ENCODE results near the gene ARID5B. TPM values are rescaled to one million over a fixed set of nuclear protein-coding genes. Genes with fewer than 3 reads are reported as not detected.

The ARID5B gene
- total RNA-seq, 1 experiment from 2014 or later: 0.04 TPM

GRCh38 chr10:62050346-62050892 is 148.9 kb downstream of the ARID5B start:
- no peak overlapping the region for H2AFZ ChIP-seq (ENCODE audit: low read length)
- H3K4me2 ChIP-seq (ENCODE audit: insufficient read depth, insufficient read length, low read length): no peak overlapping the region
- no peak overlapping the region for H3K4ac ChIP-seq (ENCODE audit: low read depth, low read length)
- H4K91ac ChIP-seq (ENCODE audit: insufficient read length, low read depth, low read length): no peak overlapping the region
- no peaks in the 10 kb centered on the region for H3K79me1 ChIP-seq (ENCODE audit: insufficient read depth, low read depth, low read length, poor library complexity, severe bottlenecking)
- no peak overlapping the region for H3K56ac ChIP-seq (ENCODE audit: insufficient read length, low read depth, low read length)
- TF ChIP-seq CTCF (conservative IDR thresholded peaks at IDR 0.05): no peak
- peaks cover 4% of the 10 kb centered on the region for H3K23me2 ChIP-seq (ENCODE audit: insufficient read length, low read depth, low read length, poor library complexity, severe bottlenecking)
- no peak overlapping the region for H3K14ac ChIP-seq (ENCODE audit: insufficient read depth, low read length)
- no peaks in the 10 kb centered on the region for H3K79me2 ChIP-seq (ENCODE audit: insufficient read depth, low read length)
- no peak overlapping the region for H4K8ac ChIP-seq (replicated peaks; ENCODE audit: insufficient read length, low read depth, low read length)
- no peak overlapping the region for H3K23ac ChIP-seq (ENCODE audit: insufficient read length, low read depth, low read length)
- peaks cover 4% of the 10 kb centered on the region; the same call in 1 of the 2 replicates for H3K4me1 ChIP-seq (ENCODE audit: insufficient read depth, low read length)
- no peak overlapping the region for H3T11ph ChIP-seq (ENCODE audit: low read length)
- peaks cover 26% of the 10 kb centered on the region for H3K27me3 Mint-ChIP-seq (ENCODE audit: low read depth)
- no peaks in the 10 kb centered on the region for H3K27me3 ChIP-seq (ENCODE audit: insufficient read depth, low read length)
- WGBS (ENCODE audit: extremely low coverage, insufficient read length, low lambda C conversion rate): no CpG with 5 or more reads among the region's 5 CpGs
- H3K36me3 Mint-ChIP-seq (ENCODE audit: insufficient read depth in 1 of 3, low read depth in 3 of 3): no peaks in the 10 kb centered on the region; a peak in 1 of 7 replicates
- H3K9ac ChIP-seq (ENCODE audit: extremely low read depth, insufficient read length, low read length): no peak overlapping the region
- H3K4me3 Mint-ChIP-seq: no peak overlapping the region
- no peak overlapping the region for H2BK5ac ChIP-seq (ENCODE audit: insufficient read length, low read length)
- no peak overlapping the region for H2AK5ac ChIP-seq (ENCODE audit: insufficient read length, low read length)
- no peaks in the 10 kb centered on the region; a peak in 1 of 5 replicates for H3K9me3 Mint-ChIP-seq
- no peak overlapping the region for H2BK120ac ChIP-seq (ENCODE audit: low read depth, low read length, poor library complexity, severe bottlenecking)
- no peak overlapping the region for H2BK12ac ChIP-seq (ENCODE audit: insufficient read length, low read depth, low read length)
- no peak overlapping the region for H3K18ac ChIP-seq (ENCODE audit: insufficient read length, low read depth, low read length)
- DNase-seq: no peak
- H4K5ac ChIP-seq (ENCODE audit: insufficient read length, low read depth, low read length): no peak overlapping the region
- H2BK20ac ChIP-seq (ENCODE audit: low read depth, low read length, poor library complexity, severe bottlenecking): no peak overlapping the region
- H3K9me3 ChIP-seq (ENCODE audit: control insufficient read depth, low read depth, low read length): no peaks in the 10 kb centered on the region
- H3K27ac Mint-ChIP-seq: no peak overlapping the region
- H3K4me1 Mint-ChIP-seq: peaks cover 39 to 43% of the 10 kb centered on the region in 2 experiments
- H2BK15ac ChIP-seq (ENCODE audit: low read depth, low read length): no peak overlapping the region
- no peak overlapping the region for H3K27ac ChIP-seq (ENCODE audit: insufficient read length, low read depth, low read length)
- no peaks in the 10 kb centered on the region for H4K20me1 ChIP-seq (ENCODE audit: control insufficient read depth, insufficient read depth, insufficient read length)
